Activated gamma-delta T cell (primary cell): Measurements from ENCODE around the gene GFOD2.
"Not testable (repeated sequence)": the region's sequence is repeated elsewhere in the genome, so short reads cannot be mapped to it uniquely, and the experiment has no call there.

Source experiments
- DNase-seq: peaks from one replicate; lab custom pipeline; 2025; lab: John Stamatoyannopoulos, UW

GFOD2 gene

GRCh38 chr16:67704110-67704509, 15.0 kb downstream of the GFOD2 start:
- no peak for DNase-seq

GRCh38 chr16:67703626-67704025, 15.5 kb downstream of the GFOD2 start:
- no peak for DNase-seq

- no peak for DNase-seq
These were observed 17.0 kb downstream of the GFOD2 start for GRCh38 chr16:67702130-67702529.

DNA sequence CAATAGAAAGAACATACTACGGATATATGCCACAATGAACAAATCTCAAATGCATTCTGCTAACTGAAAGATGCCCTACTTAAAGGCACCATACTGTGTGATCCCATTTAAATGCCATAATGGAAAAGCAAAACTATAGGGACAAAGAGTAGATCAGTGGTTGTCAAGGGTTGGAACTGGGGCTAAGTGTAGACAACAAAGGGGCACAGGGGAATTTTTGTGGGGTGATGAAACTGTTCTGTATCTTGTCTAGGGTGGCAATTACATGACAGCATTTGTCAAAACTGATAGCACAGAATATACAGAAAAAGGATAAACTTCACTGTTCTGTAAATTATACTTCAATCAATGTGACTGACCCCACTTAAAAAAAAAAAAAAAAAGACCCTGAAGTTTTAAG, 17.7 kb downstream of the GFOD2 start:
- no peak for DNase-seq

- DNase-seq, result no peak
These were observed 19.9 kb downstream of the GFOD2 start for GRCh38 chr16:67699265-67699664.

- no peak for DNase-seq
These were observed 21.5 kb downstream of the GFOD2 start for GRCh38 chr16:67697422-67698185.

DNA sequence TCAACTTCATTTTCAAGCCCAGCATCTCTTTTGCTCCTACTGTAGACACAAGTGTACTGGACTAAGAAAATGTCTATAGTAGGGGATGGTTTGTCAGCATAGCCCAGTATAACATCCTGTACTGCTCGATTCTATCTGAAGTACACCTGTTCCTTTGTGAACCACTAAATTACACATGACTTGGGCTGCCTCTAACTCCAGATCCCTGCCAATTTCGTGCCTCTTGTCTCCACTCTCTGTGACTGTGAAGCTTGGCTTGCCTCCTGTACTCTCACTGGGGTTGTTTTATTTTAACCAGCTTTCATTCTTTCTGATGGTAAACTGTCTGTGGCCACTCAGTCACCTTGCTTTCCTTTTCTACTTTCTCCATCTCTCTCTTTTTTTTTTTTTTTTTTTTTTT, 24.5 kb downstream of the GFOD2 start:
- no peak for DNase-seq

DNA sequence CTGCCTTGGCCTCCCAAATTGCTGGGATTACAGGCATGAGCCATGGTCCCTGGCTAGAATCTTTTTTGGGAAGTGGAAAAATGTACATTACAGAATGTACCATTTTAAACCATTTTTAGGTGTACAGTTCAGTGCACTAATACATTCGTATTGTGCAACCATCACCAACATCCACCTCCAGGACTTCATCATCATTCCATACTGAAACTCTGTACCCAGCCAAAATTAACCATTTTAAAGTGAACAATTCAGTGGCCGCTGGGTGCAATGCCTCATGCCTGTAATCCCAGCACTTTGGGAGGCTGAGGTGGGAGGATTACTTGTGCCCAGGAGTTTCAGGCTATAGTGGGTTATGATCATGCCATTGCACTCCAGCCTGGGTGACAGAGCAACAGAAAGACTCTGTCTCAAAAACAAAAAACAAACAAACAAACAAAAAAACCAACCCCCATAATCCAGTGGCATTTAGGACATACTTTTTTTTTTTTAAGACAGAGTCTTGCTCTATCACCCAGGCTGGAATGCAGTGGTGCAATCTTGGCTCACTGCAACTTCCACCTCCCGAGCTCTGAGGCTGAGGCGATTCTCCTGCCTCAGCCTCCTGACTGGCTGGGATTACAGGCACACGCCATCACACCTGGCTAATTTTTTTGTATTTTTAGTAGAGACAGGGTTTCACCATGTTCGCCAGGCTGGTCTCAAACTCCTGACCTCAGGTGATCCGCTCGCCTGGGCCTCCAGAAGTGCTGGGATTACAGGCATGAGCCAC, 25.4 kb downstream of the GFOD2 start:
- not testable (repeated sequence) for DNase-seq

- DNase-seq, result no peak
These were observed 33.6 kb downstream of the GFOD2 start for GRCh38 chr16:67685388-67686112.

DNA sequence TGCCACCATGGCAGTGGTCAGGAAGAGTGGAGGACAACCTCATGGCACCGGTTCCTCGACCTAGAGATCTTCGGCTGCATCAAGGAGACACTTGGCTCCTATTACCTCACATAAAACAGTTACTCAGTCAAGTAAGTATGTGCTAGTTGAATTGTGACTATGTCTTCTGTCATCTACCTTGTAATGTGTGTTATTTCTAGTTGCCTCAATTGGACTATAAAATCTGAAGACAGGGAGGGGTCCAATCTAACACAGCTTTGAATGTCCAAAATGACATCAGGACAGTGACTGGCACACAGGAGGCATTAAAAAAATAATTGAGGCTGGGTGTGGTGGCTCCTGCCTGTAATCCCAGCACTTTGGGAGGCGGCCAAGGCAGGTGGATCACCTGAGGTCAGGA, 35.3 kb downstream of the GFOD2 start:
- no peak for DNase-seq

- no peak for DNase-seq
These were observed 38.9 kb downstream of the GFOD2 start for GRCh38 chr16:67679935-67680897.

DNA sequence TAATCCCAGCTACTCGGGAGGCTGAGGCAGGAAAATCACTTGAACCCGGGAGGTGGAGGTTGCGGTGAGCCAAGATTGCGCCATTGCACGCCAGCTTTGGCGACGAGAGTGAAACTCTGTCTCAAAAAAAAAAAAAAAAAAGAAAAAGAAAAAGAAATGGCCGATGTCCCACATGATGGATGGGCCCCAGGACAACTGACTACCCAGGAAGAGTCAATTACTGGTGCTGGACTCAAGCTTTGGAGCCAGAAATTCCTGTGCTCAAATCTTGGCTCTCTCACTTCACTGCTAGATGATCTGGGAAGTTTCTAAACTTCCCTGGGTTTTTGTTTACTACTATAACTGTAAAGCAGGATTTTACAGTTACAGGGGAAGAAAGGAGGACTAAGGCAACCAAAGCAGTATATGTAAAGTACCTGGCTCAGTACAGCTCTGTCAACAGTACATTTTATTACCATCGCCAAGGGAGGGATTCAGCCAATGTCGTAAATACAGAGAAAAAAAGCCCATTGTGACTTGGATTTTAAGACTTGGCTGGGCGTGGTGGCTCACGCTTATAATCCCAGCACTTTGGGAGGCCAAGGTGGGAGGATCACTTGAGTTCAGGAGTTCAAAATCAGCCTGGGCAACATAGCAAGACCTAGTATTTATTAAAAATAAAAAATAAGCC, 40.6 kb downstream of the GFOD2 start:
- no peak for DNase-seq

DNA sequence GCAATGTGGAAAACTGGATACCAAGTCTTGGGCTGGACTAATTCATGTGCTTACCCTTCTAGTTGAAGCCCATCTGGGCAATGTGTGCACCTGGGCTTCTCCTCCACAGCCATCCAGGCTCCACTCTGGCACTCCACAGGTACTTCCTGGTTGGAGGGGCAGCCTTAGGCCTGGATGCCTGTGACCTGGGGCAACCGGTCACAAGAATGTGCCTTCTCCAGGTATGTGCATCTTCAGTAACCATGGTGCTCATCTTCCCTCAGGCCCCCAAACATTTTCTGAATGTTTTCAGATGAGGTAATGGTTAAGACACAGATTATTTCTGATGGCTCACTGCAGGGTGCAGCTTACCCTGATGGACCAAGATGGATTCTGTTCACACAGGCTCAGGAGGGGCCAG, 41.4 kb downstream of the GFOD2 start:
- no peak for DNase-seq

GRCh38 chr16:67676939-67677338, 42.2 kb downstream of the GFOD2 start:
- DNase-seq, result no peak

GRCh38 chr16:67676516-67676915, 42.6 kb downstream of the GFOD2 start:
- no peak for DNase-seq

GRCh38 chr16:67675999-67676398, 43.1 kb downstream of the GFOD2 start:
- no peak for DNase-seq

GRCh38 chr16:67675579-67675935, 43.6 kb downstream of the GFOD2 start:
- DNase-seq, result no peak

DNA sequence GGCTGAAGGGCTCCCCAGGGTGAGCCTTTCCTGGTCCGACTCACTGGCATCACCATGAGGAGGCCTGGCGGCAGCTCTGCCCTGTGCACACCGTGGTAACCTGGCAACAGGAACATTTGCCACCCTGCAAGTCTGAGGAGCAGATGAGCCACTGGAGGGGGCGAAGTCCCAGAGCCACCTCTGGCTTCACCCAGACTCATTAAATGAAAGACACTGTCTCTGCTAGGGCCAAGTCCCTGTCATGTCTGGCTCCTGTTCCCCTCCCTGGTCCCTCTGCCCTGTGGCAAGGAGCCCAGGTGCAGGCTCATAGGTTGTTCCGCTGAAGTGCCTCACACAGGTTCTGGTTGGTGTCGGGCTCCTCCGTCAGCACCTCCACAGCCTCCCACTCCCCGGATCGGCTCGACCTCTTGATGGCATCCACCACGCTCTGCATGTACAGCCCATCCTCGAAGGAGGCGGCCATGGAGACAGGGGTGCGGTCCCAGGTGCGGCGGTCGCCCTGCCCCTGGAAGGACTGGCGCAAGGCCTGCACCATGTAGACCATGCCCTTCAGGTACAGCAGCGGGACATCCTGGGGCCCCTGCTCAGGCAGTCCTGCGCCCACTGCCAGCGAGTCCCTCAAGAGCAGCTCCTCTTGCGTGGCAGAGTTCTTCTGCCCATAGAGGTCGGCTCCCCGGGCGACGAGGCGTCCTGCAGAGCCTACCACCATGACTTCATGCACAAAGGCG, 44.1 kb downstream of the GFOD2 start:
- DNase-seq, result no peak

DNA sequence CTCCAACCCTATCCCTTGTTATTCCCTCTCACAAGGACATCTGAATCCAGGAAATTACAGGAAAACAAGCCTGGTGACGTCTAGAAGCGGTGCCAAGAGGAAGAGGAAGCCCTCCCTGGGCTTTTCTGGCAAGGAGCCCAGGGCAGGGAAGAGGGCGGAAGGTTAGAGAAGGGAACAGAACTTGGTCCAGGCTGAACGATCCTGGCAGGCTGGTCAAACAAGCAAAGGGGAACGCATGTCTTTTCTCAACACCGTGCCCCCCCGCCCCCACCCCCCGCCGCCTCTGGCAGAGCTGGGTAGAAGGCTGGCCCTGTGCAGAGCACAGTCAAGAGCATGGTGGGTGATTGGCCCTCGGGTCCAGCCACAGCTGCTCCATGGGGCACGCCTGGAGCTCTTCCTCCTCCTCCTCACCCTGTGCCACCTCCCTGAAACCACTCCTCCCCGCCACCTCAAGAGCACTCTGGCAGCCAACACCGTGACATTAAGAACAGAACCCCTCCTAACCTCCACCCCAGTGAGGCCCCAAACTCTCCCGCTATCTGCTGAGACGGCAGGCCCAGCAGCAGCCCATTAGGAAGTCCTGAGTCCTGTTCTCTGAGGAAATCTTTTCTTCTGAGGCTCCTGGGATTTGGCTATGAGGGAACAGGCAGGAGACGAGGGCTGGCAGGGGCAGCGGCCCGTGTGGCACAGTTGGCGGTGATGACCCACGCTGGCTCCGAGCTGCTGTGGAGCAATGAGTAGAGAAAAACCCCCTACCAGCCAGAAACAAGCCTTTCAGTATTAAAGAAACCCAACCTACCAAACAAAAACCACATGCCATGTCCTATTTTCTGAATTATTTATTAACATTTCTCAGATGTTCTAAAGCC, 45.2 kb downstream of the GFOD2 start:
- DNase-seq, result no peak
